ENCODE data around the gene NDUFS4. TPM values are rescaled to one million over a fixed set of nuclear protein-coding genes. Genes with fewer than 3 reads are reported as not detected.
"Not testable (repeated sequence)": the region's sequence is repeated elsewhere in the genome, so short reads cannot be mapped to it uniquely, and the experiment has no call there.

The NDUFS4 gene
- total RNA-seq, 1 experiment from 2014 or later = 273 TPM

DNA sequence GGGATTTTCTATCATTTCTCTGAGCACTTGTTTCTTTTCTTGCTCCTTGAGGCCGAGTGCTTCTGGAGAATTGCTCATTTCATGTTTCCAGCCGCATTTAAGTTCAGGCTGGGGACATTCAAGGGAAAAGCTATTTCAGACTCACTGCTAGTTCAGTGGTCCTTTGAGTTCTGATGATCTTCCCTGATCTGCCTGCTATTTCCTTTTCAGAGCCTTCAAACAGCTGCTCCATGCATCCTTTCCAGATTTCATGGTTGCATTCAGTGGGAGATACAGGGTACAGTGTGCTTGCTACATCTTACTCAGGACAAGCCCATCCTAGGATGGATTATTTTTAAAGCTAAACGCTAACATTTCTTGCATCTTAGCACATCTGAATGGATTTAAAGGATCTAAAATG is 14.7 kb downstream of the NDUFS4 start:
- no peak for DNase-seq (ENCODE audit: low spot score)

DNA sequence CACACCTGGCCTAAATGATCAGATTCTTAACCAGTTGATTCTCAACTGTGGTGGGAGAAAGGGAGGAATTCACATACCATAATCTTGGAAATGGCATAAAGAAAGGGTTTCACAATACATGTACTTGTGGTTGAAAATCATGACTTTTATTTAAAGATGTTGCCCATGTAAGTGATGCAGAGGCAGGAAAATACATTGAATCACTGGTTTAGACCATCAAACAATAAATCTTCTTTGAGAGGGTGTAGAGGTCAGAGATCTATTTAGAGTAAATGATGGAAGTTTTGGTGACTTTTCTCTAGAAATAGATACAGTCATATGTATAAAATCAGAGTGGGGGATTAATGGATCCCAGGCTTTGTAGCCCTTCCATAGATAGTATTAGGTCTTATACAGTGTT is 15.4 kb downstream of the NDUFS4 start:
- DNase-seq (ENCODE audit: low spot score) = no peak

DNA sequence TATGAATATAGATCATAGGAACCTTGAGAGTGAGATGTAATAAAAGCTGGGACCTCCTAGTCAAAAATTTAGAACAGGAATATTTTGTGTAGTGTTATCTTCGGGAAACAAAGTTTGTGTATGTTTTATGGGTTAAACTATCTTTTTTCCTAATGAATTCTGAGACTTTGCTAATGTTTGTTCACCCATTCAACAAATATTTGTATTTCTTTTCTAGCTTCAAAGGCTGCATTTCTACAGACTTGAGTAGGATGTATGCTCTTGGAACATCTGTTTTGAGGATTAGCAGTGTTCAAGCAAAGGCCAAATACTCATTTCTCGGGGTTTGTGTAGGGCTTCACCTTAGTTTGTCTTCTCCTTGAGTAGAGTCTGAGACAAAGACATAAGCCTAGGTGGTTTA is 16.2 kb downstream of the NDUFS4 start:
- no peak for DNase-seq (ENCODE audit: low spot score)

DNA sequence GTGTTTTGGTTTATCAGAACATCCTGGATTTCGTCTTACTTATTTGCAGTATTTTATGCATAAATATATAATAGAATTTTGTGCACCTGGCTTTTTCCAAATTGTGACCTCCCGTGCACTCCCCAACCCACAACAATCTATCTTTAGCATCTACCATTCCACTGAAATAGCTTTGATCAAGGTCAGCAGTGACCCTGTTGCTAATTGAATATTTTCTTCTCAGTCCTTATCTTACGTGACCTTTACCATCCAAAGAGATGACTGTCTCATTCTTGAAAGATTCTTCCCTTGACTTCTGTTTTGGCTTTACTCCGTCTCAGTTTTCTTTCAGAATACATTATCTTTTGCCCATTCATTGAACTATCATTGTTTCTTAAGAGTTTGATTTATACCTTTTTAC is 18.4 kb downstream of the NDUFS4 start:
- DNase-seq (ENCODE audit: low spot score) = no peak

DNA sequence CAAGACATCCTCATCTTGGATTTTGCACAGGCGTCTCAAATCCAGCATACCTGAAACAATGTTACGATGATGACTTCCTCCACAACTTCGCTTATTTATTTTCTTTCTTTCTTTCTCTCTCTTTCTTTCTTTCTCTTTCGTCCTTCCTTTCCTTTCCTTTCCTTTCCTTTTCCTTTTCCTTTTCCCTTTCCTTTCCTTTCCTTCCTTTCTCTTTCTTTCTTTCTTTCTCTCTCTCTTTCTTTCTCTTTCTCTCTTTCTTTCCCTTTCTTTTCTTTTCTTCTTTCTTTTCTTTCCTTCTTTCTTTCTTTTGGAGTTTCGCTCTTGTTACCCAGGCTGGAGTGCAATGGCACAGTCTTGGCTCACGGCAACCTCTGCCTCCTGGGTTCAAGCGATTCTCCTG is 20.1 kb downstream of the NDUFS4 start:
- no peak for DNase-seq (ENCODE audit: low spot score)

DNA sequence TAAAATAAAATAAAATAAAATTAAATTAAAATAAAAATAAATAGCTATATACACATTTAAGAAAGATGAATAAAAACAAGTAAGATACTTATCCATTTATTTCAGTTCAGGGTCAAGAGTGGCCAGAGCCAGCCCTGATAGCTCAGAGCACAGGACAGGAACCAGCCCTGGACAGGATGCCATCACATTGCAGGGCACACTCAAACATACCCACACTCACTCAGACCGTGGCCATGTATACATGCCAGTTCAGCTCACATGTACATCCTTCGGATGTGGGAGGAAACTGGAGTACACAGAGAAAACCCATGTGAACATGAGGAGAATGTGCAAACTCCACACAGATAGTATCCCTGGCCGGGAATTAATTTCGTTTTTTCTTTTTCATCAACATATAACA is 21.8 kb downstream of the NDUFS4 start:
- no peak for DNase-seq (ENCODE audit: low spot score)

DNA sequence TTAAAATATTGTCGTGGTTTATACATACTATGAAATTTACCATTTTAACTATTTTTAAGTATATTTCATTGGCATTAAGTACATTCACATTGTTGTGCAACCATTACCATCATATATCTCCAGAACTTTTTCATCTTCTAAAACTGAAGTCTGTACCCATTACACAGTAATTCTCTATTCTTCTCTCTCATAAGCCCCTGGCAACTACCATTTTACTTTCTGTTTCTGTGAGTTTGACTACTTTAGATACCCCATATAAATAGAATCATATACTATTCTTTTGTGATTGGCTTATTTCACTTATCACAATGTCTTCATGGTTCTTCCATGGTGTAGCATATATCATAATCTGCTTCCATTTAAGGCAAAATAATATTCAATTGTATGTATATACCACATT is 30.3 kb downstream of the NDUFS4 start:
- no peak for DNase-seq (ENCODE audit: low spot score)

DNA sequence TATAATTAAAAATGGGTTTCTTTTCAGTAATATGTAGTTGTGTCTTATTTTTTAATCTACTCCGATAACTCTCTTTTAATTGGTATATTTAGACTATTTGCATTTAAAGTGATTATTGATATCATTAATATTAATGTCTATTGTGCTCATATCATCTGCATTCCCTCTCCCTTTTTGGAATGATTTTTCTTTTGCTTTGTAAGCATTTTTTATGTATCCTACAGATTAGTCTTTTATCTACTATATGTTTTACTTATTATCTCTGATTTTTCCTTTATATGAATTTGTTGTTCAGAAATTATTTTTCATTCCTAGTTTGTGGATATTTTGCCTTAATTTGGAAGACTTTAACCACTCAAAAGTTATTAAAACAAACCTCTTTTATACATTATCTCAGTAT is 34.0 kb downstream of the NDUFS4 start:
- DNase-seq (ENCODE audit: low spot score) = no peak

DNA sequence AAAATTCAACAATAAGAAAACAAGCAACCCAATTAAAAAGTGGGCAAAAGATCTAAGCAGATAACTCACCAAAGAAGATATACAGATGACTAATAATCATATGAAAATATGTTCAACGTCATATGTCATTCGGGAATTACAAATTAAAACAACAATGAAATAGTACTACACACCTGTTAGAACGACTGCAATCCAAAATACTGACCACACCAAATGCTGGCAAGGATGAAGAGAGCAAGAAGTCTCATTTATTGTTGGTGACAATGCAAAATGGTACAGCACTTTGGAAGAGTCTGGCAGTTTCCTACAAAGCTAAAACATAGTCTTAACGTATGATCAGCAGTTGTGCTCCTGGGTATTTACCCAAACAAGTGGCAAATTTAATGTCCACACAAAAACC is 37.5 kb downstream of the NDUFS4 start:
- no peak for DNase-seq (ENCODE audit: low spot score)

DNA sequence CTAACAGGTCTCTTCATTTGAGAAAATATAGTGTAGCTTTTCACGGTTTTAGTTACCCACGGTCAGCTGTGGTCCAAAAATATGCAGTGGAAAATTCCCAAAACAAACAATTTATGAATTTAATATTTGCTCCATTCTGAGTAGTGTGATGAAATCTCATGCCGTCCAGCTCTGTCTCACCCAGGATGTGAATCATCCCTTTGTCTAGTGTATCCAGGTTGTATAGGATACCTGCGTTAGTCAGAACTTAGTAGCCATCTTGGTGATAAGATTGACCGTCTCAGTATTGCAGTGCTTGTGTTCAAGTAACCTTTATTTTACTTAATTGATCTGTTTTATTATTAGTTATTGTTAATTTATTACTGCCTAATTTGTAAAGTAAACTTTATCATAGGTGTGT is 41.1 kb downstream of the NDUFS4 start:
- peak; percentile 69 for DNase-seq (ENCODE audit: low spot score)

DNA sequence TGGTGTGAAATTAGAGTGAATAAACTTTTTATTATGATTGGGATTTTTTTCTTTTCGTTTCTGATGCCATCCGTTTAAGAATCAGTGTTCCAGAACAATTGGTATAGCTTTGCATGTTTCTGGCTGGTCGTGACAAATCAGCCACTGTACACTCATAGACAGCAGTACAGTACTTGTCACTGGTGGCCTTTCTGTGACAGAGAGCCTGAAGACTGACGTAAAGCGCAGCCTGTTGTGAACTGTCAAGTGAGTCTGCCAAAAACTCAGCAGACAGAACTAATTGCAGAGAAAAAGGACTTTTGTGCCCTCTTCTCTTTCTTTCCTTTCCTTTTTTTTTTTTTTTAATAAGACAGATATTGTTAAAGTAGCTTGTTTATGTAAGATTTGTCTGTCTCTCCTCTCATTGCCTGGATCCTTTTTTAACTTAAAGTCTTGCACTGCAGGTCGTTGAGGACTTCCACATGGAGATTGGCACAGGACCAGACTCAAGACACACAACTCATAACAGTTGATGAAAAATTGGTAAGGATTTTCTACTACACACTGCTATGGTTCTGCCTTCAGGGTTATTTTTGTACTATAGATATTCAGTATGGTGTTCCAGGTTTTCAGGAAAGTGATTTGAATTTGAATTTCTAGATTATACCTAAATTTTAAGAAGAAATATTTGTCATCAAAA is 42.7 kb downstream of the NDUFS4 start:
- DNase-seq (ENCODE audit: low spot score) = no peak

DNA sequence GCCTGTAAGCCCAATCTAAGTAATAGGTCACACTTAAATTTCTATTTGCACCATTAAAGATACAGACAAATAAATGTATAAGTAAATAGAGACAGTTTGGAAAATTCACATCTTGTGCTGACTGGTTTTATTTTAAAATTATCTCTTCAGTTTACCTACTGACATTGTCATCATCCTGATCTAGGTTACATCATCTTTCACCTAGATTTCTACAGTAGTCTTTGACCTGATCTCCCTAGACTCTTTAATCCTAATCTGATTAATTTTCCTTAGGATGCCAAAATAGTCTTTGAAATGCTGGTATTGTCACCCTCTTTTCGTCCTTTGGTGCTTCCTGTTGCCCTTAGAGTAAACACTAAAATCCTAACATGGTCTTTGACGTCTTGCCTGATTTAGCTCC is 43.9 kb downstream of the NDUFS4 start:
- DNase-seq (ENCODE audit: low spot score) = no peak

DNA sequence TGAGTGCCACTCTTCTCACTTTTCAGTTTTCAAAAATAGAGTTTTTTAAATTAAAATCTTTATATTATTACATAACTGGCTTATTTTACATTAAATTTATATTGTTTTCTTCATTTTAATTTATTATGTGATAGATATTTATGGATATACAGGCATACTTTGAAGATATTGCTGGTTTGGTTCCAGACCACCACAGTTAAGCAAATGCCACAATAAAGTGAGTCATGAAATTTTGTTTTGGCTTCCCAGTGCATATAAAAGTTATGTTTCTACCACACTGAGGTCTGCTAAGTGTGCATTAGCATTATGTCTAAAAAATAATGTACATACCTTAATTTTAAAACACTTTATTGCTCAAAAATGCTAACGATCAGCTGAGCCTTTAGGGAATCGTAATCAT is 47.4 kb downstream of the NDUFS4 start:
- no peak for DNase-seq (ENCODE audit: low spot score)

DNA sequence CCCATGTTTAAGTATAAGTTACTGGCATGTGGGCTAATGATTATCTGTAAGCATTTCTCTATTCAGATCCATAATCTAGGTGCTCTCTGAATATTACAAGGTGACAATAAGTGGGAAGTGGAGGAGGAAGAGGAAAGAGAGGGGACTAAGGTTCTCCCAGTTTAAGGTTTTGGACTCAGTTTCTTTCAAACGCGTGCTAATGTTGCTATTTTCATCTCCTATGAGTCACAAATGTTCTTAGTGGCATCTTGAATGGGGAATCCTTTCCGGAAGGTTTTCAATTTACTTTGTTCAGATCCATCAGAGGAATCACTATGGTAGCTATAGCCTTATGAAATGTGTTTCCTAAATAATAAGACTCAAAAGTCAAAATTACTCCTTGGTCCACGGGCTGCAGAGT is 48.5 kb downstream of the NDUFS4 start:
- DNase-seq (ENCODE audit: low spot score) = not testable (repeated sequence)

DNA sequence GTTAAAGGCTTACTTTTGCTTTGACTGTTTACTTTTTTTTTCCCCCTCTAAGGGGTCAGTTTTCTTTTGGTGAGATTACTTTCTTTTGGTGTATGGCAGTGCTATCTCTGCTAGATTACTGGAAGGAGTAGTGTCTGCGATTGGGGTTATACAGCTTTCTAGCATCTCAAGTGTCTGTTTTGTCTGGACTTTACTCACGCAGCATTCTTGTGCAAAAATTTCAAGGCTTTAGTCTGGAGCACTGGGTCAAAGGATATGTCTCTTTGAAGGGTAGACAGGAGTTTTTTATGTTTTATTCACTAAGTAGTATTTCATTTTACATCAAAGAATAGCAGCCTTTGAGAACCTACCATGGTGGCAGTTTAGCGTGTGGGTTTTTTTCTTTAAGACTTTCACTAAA is 52.6 kb downstream of the NDUFS4 start:
- no peak for DNase-seq (ENCODE audit: low spot score)

DNA sequence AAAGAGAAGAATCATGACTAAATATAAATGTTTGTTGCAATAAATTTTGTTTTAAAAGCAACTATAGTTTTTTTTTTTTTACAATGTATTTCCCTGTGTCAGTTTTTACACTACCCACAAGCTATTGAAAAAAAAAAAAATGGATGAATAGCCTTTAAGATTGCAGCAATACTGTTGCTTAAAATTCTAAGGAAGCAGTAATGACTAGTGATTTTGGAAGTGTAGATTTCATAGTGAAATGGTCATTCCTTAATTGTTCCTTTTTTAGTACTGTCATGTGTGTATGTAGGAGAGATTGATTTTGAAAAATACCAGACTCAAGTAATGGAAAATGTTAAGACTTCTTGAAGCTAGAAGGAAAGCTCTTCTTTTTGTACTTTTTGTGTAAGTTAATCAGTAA is 53.1 kb downstream of the NDUFS4 start:
- DNase-seq (ENCODE audit: low spot score) = no peak

DNA sequence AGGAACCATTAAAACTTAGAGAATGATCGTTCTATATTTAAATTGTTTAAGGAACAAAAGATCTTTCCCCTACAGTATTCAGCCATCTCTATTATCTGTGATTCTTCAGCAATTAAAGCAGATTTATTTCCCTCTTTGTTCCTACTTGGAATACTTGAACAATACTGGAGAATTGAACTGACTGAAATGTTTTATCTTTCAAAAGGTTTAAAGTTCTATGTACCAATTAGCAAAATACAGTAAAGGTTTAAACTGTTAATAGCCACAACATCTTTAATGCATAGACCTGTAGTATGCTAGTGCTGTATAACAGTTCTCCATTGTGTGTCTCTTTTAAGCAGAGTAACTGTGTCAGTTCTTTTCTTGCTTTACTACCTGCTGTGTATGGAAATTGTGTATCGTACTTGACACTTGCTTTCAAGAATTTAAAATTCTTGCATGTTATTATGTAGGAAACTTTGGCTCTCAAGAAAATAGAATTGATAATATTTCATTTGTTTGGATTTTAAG is 54.0 kb downstream of the NDUFS4 start:
- no peak for DNase-seq (ENCODE audit: low spot score)

DNA sequence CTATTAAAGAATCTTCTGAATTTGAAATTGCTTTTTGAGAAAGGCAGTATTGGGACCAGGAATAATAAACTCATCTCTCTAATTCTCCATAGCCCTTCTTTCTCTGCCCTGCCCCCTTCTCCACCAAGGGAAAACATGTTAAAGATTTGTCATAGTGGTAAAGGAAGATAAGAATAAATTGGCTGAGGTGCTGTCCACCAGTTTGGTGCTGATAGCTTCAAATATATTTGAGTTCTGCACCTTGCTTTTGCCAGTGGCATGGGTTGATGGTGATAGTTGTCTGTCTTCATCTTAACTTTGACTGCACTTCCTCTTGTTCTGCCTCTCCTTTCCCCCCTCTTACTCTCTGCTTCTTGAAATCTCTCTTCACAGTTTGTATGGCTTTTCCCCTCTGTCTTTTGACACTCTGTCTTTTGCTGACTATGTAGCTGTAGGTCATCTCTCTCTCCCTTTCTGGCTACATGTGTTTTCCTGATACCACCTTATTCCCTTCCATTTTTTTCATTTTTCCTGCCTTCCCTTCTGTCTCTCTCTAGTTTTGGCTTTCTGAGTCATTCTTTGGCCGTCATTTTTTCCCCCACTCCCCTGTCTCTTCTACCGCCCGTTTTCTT is 56.6 kb downstream of the NDUFS4 start:
- peak; percentile 21 for DNase-seq (ENCODE audit: low spot score)

DNA sequence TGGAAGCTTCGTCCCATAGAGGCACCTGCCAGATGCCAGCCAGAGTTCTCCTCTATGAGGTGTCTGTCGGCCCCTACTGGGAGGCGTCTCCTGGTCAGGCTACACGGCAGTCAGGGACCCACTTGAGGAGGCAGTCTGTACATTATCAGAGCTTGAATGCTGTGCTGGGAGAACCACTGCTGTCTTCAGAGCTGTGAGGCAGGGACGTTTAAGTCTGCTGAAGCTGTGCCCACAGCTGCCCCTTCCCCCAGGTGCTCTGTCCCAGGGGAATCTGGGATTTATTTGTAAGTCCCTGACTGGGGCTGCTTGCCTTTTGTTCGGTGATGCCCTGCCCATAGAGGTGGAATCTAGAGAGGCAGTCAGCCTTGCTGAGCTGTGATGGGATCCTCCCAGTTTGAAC is 70.8 kb downstream of the NDUFS4 start:
- no peak for DNase-seq (ENCODE audit: low spot score)

DNA sequence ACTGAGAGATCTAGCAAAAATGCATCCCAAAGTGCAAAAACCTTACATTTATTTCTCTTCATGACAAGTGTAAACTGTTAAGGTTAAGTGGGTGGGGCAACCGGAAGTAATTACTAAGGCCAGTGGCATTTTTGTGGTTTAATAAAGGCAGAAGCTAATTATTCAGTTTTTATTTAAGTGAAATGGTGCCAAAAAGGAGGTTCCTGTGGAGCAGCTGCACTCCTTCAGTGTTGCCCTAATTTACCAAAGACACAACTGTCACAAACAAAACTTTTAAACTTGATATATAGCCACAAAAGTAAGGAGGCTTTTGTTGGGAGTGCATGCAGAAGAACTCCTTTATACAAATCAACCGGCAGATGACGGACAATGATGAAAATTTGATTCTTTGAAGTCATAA is 81.6 kb downstream of the NDUFS4 start:
- peak; percentile 69 for DNase-seq (ENCODE audit: low spot score)

DNA sequence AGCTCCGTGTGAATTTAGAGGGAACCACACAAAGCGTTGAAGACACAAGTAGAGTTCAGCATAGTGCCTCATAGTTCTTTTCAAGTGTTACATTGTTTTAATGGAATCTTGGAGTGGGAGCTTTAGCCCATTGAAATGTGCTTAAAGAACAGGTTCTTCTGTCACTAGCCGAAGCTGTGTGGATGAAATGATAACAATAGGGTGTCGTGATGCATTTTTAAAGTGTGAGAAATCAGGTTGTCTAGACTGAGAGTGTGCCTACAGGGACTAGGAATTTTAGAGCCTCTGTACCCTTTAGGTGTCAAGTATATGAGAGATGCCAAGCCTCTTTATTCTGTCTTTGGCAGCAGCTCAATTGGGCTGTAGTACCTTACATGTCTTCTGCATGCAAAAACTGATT is 83.0 kb downstream of the NDUFS4 start:
- no peak for DNase-seq (ENCODE audit: low spot score)

DNA sequence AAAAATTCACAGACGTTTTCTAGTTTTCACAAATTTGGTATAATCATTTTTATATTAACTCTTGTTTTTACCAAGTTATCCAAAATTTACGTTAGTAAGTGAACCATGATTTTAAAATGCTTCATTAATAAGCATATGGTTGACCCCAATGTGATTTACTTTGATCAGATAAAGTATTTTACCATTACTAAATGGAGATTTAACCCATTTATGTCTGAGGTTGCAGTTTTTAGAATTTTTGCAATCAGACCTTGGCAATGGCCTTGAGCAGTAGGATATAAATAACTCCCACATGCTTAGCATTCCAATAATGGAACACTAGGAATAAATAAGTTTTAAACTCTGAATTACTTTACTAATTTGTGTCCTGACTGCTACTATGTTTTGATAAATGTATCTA is 84.6 kb downstream of the NDUFS4 start:
- DNase-seq (ENCODE audit: low spot score) = no peak

DNA sequence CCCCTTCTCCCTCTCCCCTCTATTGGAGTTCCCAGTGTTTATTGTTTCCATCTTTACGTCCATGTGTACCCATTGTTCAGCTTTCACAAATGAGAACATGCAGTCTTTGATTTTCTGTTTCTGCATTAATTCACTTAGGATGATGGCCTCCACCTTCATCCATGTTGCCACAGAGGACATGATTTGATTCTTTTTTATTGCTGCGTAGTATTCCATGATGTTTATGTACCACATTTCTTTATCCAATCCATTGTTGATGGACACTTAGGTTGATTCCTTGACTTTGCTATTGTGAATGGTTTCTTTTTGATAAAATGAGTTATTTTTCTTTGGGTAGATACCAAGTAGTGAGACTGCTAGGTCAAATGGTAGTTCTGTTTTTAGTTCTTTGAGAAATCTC is 88.9 kb downstream of the NDUFS4 start:
- DNase-seq (ENCODE audit: low spot score) = no peak

DNA sequence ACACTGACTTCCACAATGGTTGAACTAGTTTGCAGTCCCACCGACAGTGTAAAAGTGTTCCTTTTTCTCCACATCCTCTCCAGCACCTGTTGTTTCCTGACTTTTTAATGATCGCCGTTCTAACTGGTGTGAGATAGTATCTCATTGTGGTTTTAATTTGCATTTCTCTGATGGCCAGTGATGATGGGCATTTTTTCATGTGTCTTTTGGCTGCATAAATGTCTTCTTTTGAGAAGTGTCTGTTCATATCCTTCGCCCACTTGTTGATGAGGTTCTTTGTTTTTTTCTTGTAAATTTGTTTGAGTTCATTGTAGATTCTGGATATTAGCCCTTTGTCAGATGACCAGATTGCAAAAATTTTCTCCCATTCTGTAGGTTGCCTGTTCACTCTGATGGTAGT is 100.1 kb downstream of the NDUFS4 start:
- DNase-seq (ENCODE audit: low spot score) = not testable (repeated sequence)
